Stimulated activated CD8-positive, alpha-beta memory T cell treated with anti-CD3 and anti-CD28 coated beads, Interleukin-7, amount 100 ng/mL, for 1 hour (primary cell): ENCODE data around the gene GEMIN7.

Experiments used
- DNase-seq, 2 donors: peaks; one replicate each; pipeline ENCODE4 v3.0.0-alpha.2; 2020; ENCODE audit warnings: low read depth in 2 of 2

GEMIN7 gene

GRCh38 chr19:45079063-45079910 is at the start of gene GEMIN7:
Gene GEMIN7, plus strand, starts transcription at chr19:45079260. Its CDS starts 10,855 bp downstream, at chr19:45090115.
- peak; percentile 58 to 67 for DNase-seq

GRCh38 chr19:45030825-45031224 is 48.2 kb upstream of the GEMIN7 start:
- no peak for DNase-seq

DNA sequence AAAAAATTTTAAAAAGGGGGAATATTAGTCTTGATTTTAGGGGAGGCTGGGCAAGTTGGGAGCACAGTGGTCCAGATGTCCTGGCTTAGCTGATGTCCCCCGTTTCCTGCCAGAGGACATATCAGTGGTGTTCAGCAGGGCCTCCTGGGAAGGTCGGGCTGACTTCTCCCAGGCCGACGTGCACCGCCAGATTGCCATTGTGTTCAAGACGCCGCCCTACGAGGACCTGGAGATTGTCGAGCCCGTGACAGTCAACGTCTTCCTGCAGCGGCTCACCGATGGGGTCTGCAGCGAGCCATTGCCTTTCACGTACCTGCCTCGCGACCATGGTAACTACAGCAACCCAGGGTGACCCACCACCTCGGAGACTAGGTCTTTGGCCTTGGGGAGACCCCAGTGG is 46.6 kb upstream of the GEMIN7 start:
- DNase-seq, result no peak

- DNase-seq, result no peak
Measured at GRCh38 chr19:45035755-45036154, 43.3 kb upstream of the GEMIN7 start.

- DNase-seq, result no peak
Measured at GRCh38 chr19:45037393-45038169, 41.5 kb upstream of the GEMIN7 start.

GRCh38 chr19:45038931-45039893 is 39.8 kb upstream of the GEMIN7 start, which contains the start of gene CLASRP:
Gene CLASRP, plus strand, starts transcription at chr19:45039045. Its CDS starts 1,168 bp downstream, at chr19:45040213.
- peak; percentile 73 to 81 for DNase-seq

DNA sequence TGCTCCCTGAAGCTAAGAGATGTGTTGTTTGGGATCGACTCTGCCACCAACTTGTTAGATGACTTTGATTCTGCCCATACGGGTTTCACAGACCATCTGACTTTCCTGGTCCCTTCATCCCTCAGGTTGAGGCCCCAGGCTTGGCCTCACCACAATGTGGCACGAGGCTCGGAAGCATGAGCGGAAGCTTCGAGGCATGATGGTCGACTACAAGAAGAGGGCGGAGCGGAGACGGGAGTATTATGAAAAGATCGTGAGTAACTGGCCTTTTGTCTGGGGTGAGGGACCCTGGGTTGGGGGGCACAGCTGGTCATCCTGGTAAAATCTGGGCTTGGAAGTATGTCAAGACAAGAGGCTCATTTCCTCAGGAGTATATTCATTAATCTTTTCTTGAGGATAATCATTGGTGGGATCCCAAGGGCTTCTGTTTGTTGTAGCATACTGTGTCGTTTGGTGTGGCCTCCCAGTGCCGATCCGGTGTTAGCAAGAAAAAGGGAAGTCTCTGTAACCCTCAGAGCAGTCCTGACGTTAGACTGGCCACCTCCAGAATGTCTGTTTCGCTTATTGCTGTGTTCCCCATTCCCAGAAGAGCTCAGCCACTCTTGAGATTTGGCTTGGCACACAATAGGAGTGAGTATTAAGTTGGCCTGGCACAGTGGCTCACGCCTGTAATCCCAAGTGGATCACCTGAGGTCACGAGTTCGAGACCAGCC is 38.8 kb upstream of the GEMIN7 start:
- DNase-seq, result no peak

- no peak for DNase-seq
Measured at GRCh38 chr19:45041125-45041524, 37.9 kb upstream of the GEMIN7 start.

GRCh38 chr19:45045671-45046353 is 33.2 kb upstream of the GEMIN7 start:
- no peak for DNase-seq

DNA sequence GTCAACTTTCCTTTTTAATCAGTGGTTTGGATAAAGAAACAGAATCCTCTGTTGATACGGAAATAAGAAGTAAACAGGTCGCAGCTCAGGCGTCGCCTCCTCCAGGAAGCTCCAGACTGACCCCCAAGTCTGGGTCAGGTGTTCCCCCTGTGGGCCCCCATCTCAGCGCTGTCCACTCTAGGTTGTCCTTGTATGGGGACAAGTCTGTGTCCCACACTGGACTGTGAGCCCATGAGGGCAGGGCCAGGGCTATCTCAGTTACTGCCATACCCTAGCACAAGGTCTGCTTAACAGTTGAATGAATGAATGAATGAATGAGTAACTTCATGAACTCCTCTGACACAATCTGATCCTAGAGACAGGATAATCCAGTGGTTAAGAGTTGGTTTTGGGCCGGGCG is 32.7 kb upstream of the GEMIN7 start:
- DNase-seq, result no peak

GRCh38 chr19:45047188-45047797 is 31.8 kb upstream of the GEMIN7 start:
- no peak for DNase-seq

DNA sequence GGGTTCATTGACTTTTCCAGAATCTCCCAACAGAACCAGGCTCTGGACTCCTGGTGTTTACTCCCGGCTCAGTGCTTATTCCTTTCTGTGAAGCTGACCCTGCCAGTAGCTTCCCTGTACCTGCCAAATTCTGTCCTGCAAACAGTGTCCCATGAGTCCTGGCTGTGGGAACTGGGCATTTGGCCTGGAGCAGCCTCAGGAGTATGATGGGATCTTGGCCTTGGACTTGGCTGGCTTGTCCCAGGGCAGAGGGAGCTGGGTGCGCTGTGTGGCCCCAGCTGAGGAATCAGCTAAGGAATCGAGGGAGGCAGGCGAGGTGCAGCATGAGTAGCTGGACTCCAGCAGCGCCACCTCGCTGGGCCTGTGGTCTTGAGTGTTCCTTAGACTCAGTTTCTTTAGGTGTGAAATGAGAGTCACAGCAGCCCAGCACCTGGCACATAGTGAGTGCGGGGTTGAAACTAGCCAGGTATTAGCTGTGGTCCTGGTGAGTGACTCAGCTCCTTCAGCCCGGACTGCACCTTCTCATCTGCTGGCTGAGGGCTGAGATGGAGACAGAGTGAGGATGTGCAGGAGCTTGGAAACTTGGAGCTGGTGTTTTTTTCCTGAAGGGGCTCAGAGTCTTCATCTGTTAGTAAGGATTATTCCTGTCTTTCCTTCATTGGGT is 29.9 kb upstream of the GEMIN7 start:
- DNase-seq, result no peak

DNA sequence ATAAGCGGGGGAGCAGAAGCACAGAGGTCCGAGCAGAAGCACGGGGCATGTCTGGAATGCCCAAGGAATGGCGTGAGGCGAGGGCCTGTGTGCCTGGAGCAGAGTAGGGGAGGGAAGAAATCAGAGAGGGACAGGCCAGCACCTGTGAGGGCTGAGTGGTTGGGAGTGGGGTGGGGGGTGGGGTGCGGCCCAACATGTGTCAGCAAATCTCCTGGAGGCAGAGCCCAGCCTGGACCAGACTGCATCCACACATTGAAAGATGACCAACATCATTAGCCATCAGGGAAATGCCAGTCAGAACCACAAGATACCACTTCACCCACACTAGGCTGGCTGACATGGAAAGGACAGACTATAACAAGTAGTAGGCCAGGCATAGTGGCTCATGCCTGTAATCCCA is 29.0 kb upstream of the GEMIN7 start:
- DNase-seq, result no peak

DNA sequence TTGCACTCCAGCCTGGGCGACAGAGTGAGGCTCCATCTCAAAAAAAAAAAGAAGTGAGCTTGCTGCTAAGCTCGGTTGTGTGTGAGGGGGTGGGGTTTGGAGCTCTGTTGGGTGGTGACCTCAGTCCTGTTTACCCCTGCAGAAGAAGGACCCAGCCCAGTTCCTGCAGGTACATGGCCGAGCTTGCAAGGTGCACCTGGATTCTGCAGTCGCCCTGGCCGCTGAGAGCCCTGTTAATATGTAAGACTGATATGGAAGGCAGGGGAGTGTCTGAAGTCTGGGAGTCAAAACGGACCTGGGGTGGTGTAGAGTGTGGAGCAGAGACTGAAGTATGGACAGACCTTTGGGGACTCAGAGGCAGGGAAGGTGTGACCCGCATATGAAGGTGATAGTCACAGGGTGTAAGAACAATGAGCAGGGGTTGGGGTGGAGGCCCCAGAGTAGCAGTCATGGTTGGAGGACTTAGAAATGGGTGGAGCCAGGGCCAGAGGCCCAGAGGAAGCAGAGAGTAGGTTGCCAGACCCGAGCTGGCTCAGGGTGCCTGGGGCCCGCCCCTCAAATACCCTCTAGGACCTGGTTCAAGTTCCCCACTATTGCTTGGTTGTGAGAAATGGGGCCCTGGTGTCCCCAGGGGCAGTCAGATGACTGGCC is 27.0 kb upstream of the GEMIN7 start:
- no peak for DNase-seq

GRCh38 chr19:45056831-45057230 is 22.2 kb upstream of the GEMIN7 start:
- no peak for DNase-seq

- no peak for DNase-seq
Measured at GRCh38 chr19:45057444-45057843, 21.6 kb upstream of the GEMIN7 start.

GRCh38 chr19:45058622-45059159 is 20.4 kb upstream of the GEMIN7 start:
- DNase-seq, result no peak

- DNase-seq, result peak; percentile 63 to 80
Measured at GRCh38 chr19:45059258-45059965, 19.6 kb upstream of the GEMIN7 start.
